Renal cortical epithelial cell (primary cell): ENCODE measurements around the gene ISCU. TPM values are rescaled to one million over a fixed set of nuclear protein-coding genes. Genes with fewer than 3 reads are reported as not detected.
"Not testable (repeated sequence)": the region's sequence is repeated elsewhere in the genome, so short reads cannot be mapped to it uniquely, and the experiment has no call there.

Experiments
- DNase-seq: peaks from one replicate; pipeline ENCODE4 v3.0.0-alpha.2; 2011; ENCODE audit warnings: low read depth
- total RNA-seq: library from RNA; depleted of rRNA; stranded (reverse); fragments of >200 nt; gene quantifications from 2 replicates; pipeline ENCODE4 v1.2.3, GENCODE V29; 2014

Gene ISCU
- total RNA-seq, 1 donor from 2014 or later: 149 TPM

GRCh38 chr12:108543652-108544051 lies 18.7 kb upstream of the ISCU start:
- DNase-seq: no peak

GRCh38 chr12:108547686-108548085 lies 14.7 kb upstream of the ISCU start:
- DNase-seq: no peak

GRCh38 chr12:108548954-108549521 lies 13.4 kb upstream of the ISCU start:
- DNase-seq: no peak

- DNase-seq: no peak
Observed at GRCh38 chr12:108551535-108551934, 10.9 kb upstream of the ISCU start.

- DNase-seq: no peak
Observed at GRCh38 chr12:108553799-108554198, 8.6 kb upstream of the ISCU start.

GRCh38 chr12:108555383-108555782 lies 7.0 kb upstream of the ISCU start:
- DNase-seq: not testable (repeated sequence)

GRCh38 chr12:108559007-108559655 lies 3.3 kb upstream of the ISCU start:
- no peak for DNase-seq

GRCh38 chr12:108559748-108560147 lies 2.6 kb upstream of the ISCU start:
- DNase-seq: no peak

GRCh38 chr12:108560321-108560721 lies 2.1 kb upstream of the ISCU start:
- peak; percentile 74 for DNase-seq

- DNase-seq: peak; percentile 92
Observed at GRCh38 chr12:108560752-108561719, 1.4 kb upstream of the ISCU start, which contains the start of gene SART3. SART3 (minus strand) TSS chr12:108561173; CDS start chr12:108561154, 19 bp downstream.

- no peak for DNase-seq
Observed at GRCh38 chr12:108561852-108562347, 496 bp upstream of the ISCU start.

- peak; percentile 84 for DNase-seq
Observed at GRCh38 chr12:108563136-108563803, 874 bp downstream of the ISCU start.

GRCh38 chr12:108563804-108564151 lies 1.4 kb downstream of the ISCU start:
- no peak for DNase-seq

GRCh38 chr12:108564724-108565123 lies 2.3 kb downstream of the ISCU start:
- no peak for DNase-seq

GRCh38 chr12:108565146-108565545 lies 2.8 kb downstream of the ISCU start:
- DNase-seq: no peak

GRCh38 chr12:108565976-108566375 lies 3.6 kb downstream of the ISCU start:
- DNase-seq: peak; percentile 94

- DNase-seq: no peak
Observed at GRCh38 chr12:108566452-108566851, 4.1 kb downstream of the ISCU start.

- DNase-seq: peak; percentile 99
Observed at GRCh38 chr12:108567406-108568337, 5.3 kb downstream of the ISCU start.

- no peak for DNase-seq
Observed at GRCh38 chr12:108568338-108569154, 6.2 kb downstream of the ISCU start.
